ENCODE measurements around the gene DUSP2. TPM values are rescaled to one million over a fixed set of nuclear protein-coding genes. Genes with fewer than 3 reads are reported as not detected.
A peak's percentile ranks its signal among the peaks of the same experiment; 100 is the strongest.

DUSP2 gene
- total RNA-seq, 1 donor from 2014 or later, result 1.1 TPM

GRCh38 chr2:96113951-96114350 is 31.3 kb downstream of the DUSP2 start:
- Mint-ChIP-seq H3K4me3 (peak overlapping the region; percentile 13), H3K4me1 (peaks cover 13% of the 10 kb centered on the region), H3K27me3 (ENCODE audit: low read depth) (peaks cover 22% of the 10 kb centered on the region)

GRCh38 chr2:96113367-96113677 is 31.9 kb downstream of the DUSP2 start:
- H3K9me3 Mint-ChIP-seq, result no peaks in the 10 kb centered on the region
- TF ChIP-seq CTCF (conservative IDR thresholded peaks at IDR 0.05), result no peak
- peaks cover 19% of the 10 kb centered on the region for H3K27me3 Mint-ChIP-seq (ENCODE audit: low read depth)
- peaks cover 19% of the 10 kb centered on the region for H3K4me1 Mint-ChIP-seq
- DNase-seq (ENCODE audit: low read depth, low spot score), result no peak
- H3K36me3 Mint-ChIP-seq (ENCODE audit: low read depth), result no peaks in the 10 kb centered on the region
- H3K4me3 Mint-ChIP-seq, result peak overlapping the region; percentile 44
- H3K27ac Mint-ChIP-seq (ENCODE audit: unreplicated experiment), result no peak overlapping the region

More at GRCh38 chr2:96113951-96114350, 31.3 kb downstream of the DUSP2 start:
- DNase-seq (ENCODE audit: low read depth, low spot score), result no peak
- no peak for TF ChIP-seq CTCF (conservative IDR thresholded peaks at IDR 0.05)
- H3K9me3 Mint-ChIP-seq, result no peaks in the 10 kb centered on the region
- H3K36me3 Mint-ChIP-seq (ENCODE audit: low read depth), result no peaks in the 10 kb centered on the region
- H3K27ac Mint-ChIP-seq (ENCODE audit: unreplicated experiment), result no peak overlapping the region

GRCh38 chr2:96112501-96113366 is 32.5 kb downstream of the DUSP2 start:
- no peak for DNase-seq (ENCODE audit: low read depth, low spot score)
- no peak for TF ChIP-seq CTCF (conservative IDR thresholded peaks at IDR 0.05)
- Mint-ChIP-seq H3K27ac (ENCODE audit: unreplicated experiment) (no peak overlapping the region), H3K9me3 (no peaks in the 10 kb centered on the region), H3K4me1 (peaks cover 24% of the 10 kb centered on the region), H3K27me3 (ENCODE audit: low read depth) (peaks cover 16% of the 10 kb centered on the region), H3K36me3 (ENCODE audit: low read depth) (no peaks in the 10 kb centered on the region), H3K4me3 (peak overlapping the region; percentile 44)

- Mint-ChIP-seq H3K4me1 (peaks cover 19% of the 10 kb centered on the region), H3K27me3 (ENCODE audit: low read depth) (peaks cover 9% of the 10 kb centered on the region), H3K36me3 (ENCODE audit: low read depth) (no peaks in the 10 kb centered on the region), H3K9me3 (no peaks in the 10 kb centered on the region), H3K27ac (ENCODE audit: unreplicated experiment) (no peak overlapping the region), H3K4me3 (no peak overlapping the region)
- no peak for DNase-seq (ENCODE audit: low read depth, low spot score)
- no peak for TF ChIP-seq CTCF (conservative IDR thresholded peaks at IDR 0.05)
Measured at GRCh38 chr2:96111823-96112500, 33.3 kb downstream of the DUSP2 start.

GRCh38 chr2:96111257-96111640 is 34.0 kb downstream of the DUSP2 start:
- Mint-ChIP-seq H3K27ac (ENCODE audit: unreplicated experiment) (no peak overlapping the region), H3K36me3 (ENCODE audit: low read depth) (no peaks in the 10 kb centered on the region), H3K4me3 (no peak overlapping the region), H3K9me3 (no peaks in the 10 kb centered on the region), H3K4me1 (peaks cover 19% of the 10 kb centered on the region), H3K27me3 (ENCODE audit: low read depth) (peaks cover 9% of the 10 kb centered on the region)
- DNase-seq (ENCODE audit: low read depth, low spot score), result no peak
- TF ChIP-seq CTCF (conservative IDR thresholded peaks at IDR 0.05), result no peak

Data from neural crest cell (in vitro differentiated cells).